Nephron (organoid): Measurements from ENCODE around the gene CBY2.
A peak's percentile ranks its signal among the peaks of the same experiment; 100 is the strongest.

Source experiments
- H3K27ac Mint-ChIP-seq, 3 experiments: 2 replicates each; pipeline ENCODE4 v1.8.0; 2020; ENCODE audit warnings: mixed read lengths in 3 of 3, mild to moderate bottlenecking in 2 of 3, moderate library complexity in 1 of 3
- H3K27me3 Mint-ChIP-seq: 2 replicates; pipeline ENCODE4 v1.8.0; 2021; ENCODE audit warnings: low read depth, mild to moderate bottlenecking, moderate library complexity, mixed read lengths
- H3K36me3 Mint-ChIP-seq: 2 replicates; pipeline ENCODE4 v1.8.0; 2020; ENCODE audit warnings: low read depth, mixed read lengths
- H3K4me1 Mint-ChIP-seq: 2 replicates; pipeline ENCODE4 v1.8.0; 2020; ENCODE audit warnings: mixed read lengths
- H3K4me3 Mint-ChIP-seq, 3 experiments: 2 replicates each; pipeline ENCODE4 v1.8.0; 2020; ENCODE audit warnings: mild to moderate bottlenecking in 3 of 3, mixed read lengths in 3 of 3, moderate library complexity in 2 of 3
- H3K9me3 Mint-ChIP-seq: 2 replicates; pipeline ENCODE4 v1.8.0; 2020; ENCODE audit warnings: mixed read lengths
- TF ChIP-seq, protein P1 (sequence below), 3 experiments: fragments of 200-600 bp; sonication (generic); IDR thresholded peaks; one replicate each; pipeline ENCODE4 v1.5.0; 2021; ENCODE audit warnings: antibody characterized with exemption in 3 of 3; ENCODE audit not compliant: unreplicated experiment in 3 of 3

The CBY2 gene

DNA sequence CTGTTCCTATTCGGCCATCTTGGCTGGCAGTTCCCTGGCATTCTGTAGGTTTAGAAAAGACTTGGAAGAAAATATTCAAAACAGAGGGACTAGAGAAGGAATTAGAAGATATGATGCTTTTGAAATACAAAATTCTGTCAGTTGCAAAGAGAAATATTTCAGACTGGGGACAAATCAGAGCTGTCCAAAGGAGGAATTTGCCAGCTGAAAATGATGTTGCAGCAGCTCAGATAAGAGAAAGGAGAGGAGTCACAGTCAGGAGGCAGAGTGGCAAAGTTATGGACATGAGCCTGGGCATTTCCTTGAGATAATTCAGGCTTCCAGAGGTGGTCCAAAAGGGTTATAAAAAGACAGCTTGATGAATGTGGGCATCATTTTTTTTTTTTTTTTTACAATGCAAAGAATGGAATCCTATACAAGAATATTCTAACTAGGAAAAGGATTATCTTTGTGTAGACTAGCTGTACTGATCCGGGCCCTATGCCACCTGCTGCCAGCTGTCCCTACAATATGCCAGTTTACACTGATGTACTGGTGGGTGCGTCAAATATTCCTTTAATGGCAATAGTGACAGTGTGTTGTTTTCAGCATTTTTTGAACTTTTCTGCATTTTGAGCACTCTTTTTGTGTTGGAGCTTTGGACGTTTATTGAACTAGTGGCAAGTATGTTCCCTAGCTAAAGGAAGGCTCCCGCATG, 31.8 kb upstream of the CBY2 start:
- Mint-ChIP-seq H3K27ac (no peak overlapping the region), H3K27me3 (peaks cover 13% of the 10 kb centered on the region), H3K36me3 (no peaks in the 10 kb centered on the region), H3K4me1 (peaks cover 6% of the 10 kb centered on the region), H3K4me3 (no peak overlapping the region), H3K9me3 (peaks cover 9% of the 10 kb centered on the region)
- TF ChIP-seq, protein P1, sequence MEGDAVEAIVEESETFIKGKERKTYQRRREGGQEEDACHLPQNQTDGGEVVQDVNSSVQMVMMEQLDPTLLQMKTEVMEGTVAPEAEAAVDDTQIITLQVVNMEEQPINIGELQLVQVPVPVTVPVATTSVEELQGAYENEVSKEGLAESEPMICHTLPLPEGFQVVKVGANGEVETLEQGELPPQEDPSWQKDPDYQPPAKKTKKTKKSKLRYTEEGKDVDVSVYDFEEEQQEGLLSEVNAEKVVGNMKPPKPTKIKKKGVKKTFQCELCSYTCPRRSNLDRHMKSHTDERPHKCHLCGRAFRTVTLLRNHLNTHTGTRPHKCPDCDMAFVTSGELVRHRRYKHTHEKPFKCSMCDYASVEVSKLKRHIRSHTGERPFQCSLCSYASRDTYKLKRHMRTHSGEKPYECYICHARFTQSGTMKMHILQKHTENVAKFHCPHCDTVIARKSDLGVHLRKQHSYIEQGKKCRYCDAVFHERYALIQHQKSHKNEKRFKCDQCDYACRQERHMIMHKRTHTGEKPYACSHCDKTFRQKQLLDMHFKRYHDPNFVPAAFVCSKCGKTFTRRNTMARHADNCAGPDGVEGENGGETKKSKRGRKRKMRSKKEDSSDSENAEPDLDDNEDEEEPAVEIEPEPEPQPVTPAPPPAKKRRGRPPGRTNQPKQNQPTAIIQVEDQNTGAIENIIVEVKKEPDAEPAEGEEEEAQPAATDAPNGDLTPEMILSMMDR (IDR thresholded peaks at IDR 0.05; ENCODE audit: unreplicated experiment in 3 of 3), result no peak

DNA sequence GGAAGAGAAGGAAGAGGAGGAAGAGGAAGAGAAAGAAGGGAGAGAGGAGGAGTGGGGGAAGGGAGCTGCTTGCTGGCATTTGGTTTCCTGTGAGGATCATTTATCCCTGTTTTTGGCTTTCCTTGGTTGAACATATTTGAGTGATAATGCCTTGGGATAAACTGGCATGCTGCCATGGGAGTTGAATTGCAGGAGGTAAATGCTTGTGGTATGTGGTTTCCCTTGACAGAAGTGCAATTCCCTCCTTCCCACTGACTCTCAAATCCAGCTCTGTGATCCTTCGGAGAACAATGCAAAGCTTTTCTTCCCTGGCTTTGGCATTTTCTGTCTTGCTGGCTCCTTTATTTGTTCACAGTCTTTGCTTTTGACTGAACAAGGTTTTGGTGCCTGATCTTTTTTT, 27.2 kb upstream of the CBY2 start:
- Mint-ChIP-seq H3K27ac (peak overlapping the region in 1 of 3 experiments; percentile 36), H3K27me3 (peaks cover 27% of the 10 kb centered on the region), H3K4me1 (peaks cover 19% of the 10 kb centered on the region), H3K4me3 (no peak overlapping the region), H3K9me3 (peaks cover 2% of the 10 kb centered on the region), H3K36me3 (no peaks in the 10 kb centered on the region)
- TF ChIP-seq, protein P1 (IDR thresholded peaks at IDR 0.05; ENCODE audit: unreplicated experiment in 3 of 3), result no peak

DNA sequence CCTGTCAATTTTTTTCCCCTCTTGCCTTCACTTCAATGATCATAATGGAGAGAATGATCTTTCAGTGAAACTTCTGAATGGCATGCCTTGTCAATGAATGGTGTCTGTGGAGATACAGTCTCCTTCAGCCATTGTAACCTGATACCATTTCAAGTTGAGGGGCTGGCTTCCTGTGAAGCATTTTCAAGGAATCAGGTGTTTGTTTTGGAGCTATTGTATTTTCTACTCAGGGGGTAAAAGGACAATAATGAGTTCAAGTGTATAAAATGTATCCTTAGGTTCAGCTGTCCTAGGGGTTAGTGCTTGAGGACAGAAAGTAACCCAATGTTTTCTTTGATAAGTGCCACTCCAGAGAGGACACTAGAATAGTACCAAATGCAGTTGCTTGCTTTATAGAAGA, 23.8 kb upstream of the CBY2 start:
- no peak overlapping the region for H3K4me3 Mint-ChIP-seq
- peaks cover 42% of the 10 kb centered on the region for H3K4me1 Mint-ChIP-seq
- H3K27ac Mint-ChIP-seq, result peak overlapping the region in 2 of 3 experiments; percentile 2 to 51
- TF ChIP-seq, protein P1 (IDR thresholded peaks at IDR 0.05; ENCODE audit: unreplicated experiment in 3 of 3), result no peak
- H3K36me3 Mint-ChIP-seq, result no peaks in the 10 kb centered on the region
- H3K9me3 Mint-ChIP-seq, result no peaks in the 10 kb centered on the region
- peaks cover 20% of the 10 kb centered on the region for H3K27me3 Mint-ChIP-seq

DNA sequence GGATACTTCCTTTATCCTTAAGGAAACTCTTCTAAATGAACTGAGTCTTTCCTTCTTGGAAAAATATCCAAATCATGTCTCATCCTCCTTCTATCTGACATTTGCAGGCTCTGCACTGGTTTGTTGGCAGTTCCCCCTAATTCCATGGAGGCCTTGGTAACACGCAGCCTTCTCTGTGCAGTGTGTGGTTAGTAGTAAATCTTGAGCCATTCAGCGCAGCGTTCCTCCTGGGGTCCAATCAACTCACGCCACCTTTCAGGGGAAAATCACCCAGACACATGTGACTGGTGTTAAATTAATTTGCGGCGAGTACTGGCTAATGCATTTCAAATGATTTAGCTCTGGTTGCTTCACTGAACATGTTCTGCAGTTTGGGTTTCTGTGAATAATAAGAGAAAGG, 21.0 kb upstream of the CBY2 start:
- peak overlapping the region in 1 of 3 experiments; percentile 4 for H3K4me3 Mint-ChIP-seq
- no peaks in the 10 kb centered on the region for H3K9me3 Mint-ChIP-seq
- no peaks in the 10 kb centered on the region for H3K36me3 Mint-ChIP-seq
- H3K27me3 Mint-ChIP-seq, result peaks cover 14% of the 10 kb centered on the region
- peaks cover 45% of the 10 kb centered on the region for H3K4me1 Mint-ChIP-seq
- peak overlapping the region; percentile 26 to 87 (median 79) for H3K27ac Mint-ChIP-seq
- TF ChIP-seq, protein P1 (IDR thresholded peaks at IDR 0.05; ENCODE audit: unreplicated experiment in 3 of 3), result no peak

DNA sequence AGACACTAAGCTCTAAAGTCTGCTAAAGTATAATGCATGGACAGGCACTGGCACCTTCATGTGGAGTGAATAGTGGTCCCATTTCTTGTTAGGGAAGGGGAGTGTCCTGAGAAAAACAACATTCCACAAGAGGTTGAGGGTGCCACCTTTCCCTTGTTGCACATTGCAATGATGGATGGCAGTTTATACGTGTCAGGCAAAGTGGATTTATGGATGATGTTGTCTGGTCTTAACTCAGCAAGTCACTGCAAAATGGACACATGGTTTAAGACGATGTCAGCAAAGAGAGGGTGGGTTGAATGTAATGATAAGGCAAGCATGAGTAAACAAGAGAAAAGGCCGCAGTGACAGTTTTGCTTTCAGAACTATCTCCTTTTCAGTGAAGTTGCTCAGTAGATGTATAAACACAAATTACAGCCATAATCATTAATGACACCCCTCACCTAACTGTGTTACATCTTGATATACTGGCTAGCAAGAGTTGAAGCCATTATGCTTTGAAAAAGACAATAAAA, 19.6 kb upstream of the CBY2 start:
- Mint-ChIP-seq H3K9me3 (no peaks in the 10 kb centered on the region), H3K4me1 (peaks cover 45% of the 10 kb centered on the region), H3K36me3 (no peaks in the 10 kb centered on the region), H3K4me3 (no peak overlapping the region), H3K27me3 (peaks cover 4% of the 10 kb centered on the region), H3K27ac (peak overlapping the region in 1 of 3 experiments; percentile 35)
- TF ChIP-seq, protein P1 (IDR thresholded peaks at IDR 0.05; ENCODE audit: unreplicated experiment in 3 of 3), result no peak

DNA sequence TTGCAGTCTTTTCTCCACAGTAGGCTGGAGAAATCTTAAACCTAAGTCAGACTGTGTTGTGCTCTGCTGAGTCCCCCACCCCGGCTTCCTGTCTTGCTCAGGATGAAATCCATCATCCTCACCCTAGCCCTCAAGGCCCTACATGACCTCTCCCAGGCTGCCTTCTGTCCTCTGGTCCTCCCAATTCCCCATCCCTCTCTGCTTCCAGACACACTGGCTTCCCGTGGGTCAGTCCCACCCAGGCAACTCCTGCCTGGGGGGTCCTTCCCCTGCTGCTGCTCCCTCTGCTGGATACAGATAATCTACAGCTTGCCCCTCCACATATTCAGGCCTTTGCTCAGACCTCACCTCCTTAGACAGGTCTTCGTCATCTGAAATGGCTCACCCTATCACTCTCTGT, 18.4 kb upstream of the CBY2 start:
- Mint-ChIP-seq H3K27ac (peak overlapping the region in 1 of 3 experiments; percentile 33), H3K9me3 (no peaks in the 10 kb centered on the region), H3K36me3 (no peaks in the 10 kb centered on the region), H3K27me3 (peaks cover 4% of the 10 kb centered on the region), H3K4me1 (peaks cover 36% of the 10 kb centered on the region), H3K4me3 (peak overlapping the region in 1 of 3 experiments; percentile 6)
- TF ChIP-seq, protein P1 (IDR thresholded peaks at IDR 0.05; ENCODE audit: unreplicated experiment in 3 of 3), result peak in 1 of 3 experiments; percentile 21
